Measurements from ENCODE around the gene CDCA4.

GRCh38 chr14:105052110-105052458, 31.2 kb upstream of the CDCA4 start:
- TF ChIP-seq CTCF (IDR thresholded peaks at IDR 0.05) (no peak), RFX5 (IDR thresholded peaks at IDR 0.05; ENCODE audit: low read length) (no peak)
